ENCODE data around the gene NCKAP1. TPM values are rescaled to one million over a fixed set of nuclear protein-coding genes. Genes with fewer than 3 reads are reported as not detected.

NCKAP1 gene
- total RNA-seq, 1 donor from 2014 or later, result 116 TPM

GRCh38 chr2:182933629-182934028 is 104.6 kb downstream of the NCKAP1 start:
- Mint-ChIP-seq H3K36me3 (ENCODE audit: unreplicated experiment) (no peaks in the 10 kb centered on the region), H3K9me3 (ENCODE audit: unreplicated experiment) (no peaks in the 10 kb centered on the region), H3K27ac (ENCODE audit: unreplicated experiment) (no peak overlapping the region), H3K4me1 (ENCODE audit: low read depth, unreplicated experiment) (peaks cover 9% of the 10 kb centered on the region), H3K27me3 (ENCODE audit: unreplicated experiment) (no peaks in the 10 kb centered on the region), H3K4me3 (ENCODE audit: unreplicated experiment) (no peak overlapping the region)
- TF ChIP-seq, protein P1, sequence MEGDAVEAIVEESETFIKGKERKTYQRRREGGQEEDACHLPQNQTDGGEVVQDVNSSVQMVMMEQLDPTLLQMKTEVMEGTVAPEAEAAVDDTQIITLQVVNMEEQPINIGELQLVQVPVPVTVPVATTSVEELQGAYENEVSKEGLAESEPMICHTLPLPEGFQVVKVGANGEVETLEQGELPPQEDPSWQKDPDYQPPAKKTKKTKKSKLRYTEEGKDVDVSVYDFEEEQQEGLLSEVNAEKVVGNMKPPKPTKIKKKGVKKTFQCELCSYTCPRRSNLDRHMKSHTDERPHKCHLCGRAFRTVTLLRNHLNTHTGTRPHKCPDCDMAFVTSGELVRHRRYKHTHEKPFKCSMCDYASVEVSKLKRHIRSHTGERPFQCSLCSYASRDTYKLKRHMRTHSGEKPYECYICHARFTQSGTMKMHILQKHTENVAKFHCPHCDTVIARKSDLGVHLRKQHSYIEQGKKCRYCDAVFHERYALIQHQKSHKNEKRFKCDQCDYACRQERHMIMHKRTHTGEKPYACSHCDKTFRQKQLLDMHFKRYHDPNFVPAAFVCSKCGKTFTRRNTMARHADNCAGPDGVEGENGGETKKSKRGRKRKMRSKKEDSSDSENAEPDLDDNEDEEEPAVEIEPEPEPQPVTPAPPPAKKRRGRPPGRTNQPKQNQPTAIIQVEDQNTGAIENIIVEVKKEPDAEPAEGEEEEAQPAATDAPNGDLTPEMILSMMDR (IDR thresholded peaks at IDR 0.05; ENCODE audit: partially characterized antibody, unreplicated experiment), result no peak
- no peak for DNase-seq

DNA sequence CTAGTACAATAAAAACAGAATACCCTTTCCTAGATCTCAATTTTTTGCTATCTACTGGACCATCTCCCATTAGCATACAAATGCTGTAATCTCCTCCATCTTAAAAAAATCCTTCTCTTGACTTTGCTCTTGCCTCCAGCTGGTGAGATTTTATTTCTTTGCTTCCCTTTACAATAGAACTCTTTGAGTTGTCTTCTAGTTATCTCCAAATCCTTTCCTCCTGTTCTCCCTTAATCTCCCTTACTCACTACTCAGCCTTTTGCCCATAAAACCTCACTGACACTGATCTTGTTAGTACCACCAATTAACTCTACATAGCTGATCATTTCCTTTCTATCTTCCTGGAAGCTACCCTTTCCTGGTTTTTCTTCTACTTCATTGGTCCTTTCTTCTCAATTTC is 108.3 kb downstream of the NCKAP1 start:
- Mint-ChIP-seq H3K36me3 (ENCODE audit: unreplicated experiment) (no peaks in the 10 kb centered on the region), H3K4me1 (ENCODE audit: low read depth, unreplicated experiment) (peaks cover 5% of the 10 kb centered on the region), H3K9me3 (ENCODE audit: unreplicated experiment) (no peaks in the 10 kb centered on the region), H3K4me3 (ENCODE audit: unreplicated experiment) (no peak overlapping the region), H3K27ac (ENCODE audit: unreplicated experiment) (no peak overlapping the region), H3K27me3 (ENCODE audit: unreplicated experiment) (no peaks in the 10 kb centered on the region)
- TF ChIP-seq, protein P1 (IDR thresholded peaks at IDR 0.05; ENCODE audit: partially characterized antibody, unreplicated experiment), result no peak
- DNase-seq, result no peak

DNA sequence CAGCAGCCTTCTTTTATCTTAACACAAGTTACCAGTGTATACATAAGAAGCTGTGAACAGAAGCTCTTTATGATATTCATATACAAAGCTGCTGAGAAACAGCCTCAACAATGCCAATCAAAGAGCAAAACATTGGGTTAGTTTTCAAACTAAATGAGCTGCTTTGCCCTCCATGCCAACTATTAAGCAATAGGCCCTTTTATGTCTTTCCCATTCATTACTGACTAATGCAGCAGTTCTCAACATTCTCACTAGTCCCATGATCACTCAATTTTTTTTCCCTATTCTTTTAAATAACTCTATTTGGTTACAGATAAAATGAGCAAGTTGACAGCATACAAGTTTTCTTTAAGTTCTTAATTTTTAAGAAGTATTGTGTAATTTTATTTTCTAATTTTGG is 114.0 kb downstream of the NCKAP1 start:
- TF ChIP-seq, protein P1 (IDR thresholded peaks at IDR 0.05; ENCODE audit: partially characterized antibody, unreplicated experiment), result no peak
- Mint-ChIP-seq H3K4me3 (ENCODE audit: unreplicated experiment) (no peak overlapping the region), H3K36me3 (ENCODE audit: unreplicated experiment) (no peaks in the 10 kb centered on the region), H3K27ac (ENCODE audit: unreplicated experiment) (no peak overlapping the region), H3K27me3 (ENCODE audit: unreplicated experiment) (no peaks in the 10 kb centered on the region), H3K9me3 (ENCODE audit: unreplicated experiment) (no peaks in the 10 kb centered on the region), H3K4me1 (ENCODE audit: low read depth, unreplicated experiment) (peaks cover 4% of the 10 kb centered on the region)
- DNase-seq, result no peak

DNA sequence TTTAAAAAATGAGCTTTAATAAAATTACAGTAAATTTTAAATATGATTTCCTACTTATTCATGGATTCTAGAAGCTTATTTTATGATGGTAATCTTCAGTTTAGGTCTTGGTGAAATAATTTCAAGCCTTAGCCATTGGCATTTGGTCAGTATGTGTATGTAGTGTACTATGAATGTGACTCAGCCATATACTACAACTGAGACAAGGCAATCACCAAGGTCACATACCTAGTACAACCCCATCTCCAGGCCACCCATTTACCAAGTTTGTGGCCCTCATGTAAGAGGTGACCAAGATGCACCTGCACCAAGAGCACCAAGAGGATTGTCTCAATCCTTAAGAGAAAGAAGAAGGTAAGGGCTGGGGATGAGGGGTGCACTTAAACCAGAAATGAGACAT is 117.0 kb downstream of the NCKAP1 start:
- no peak for DNase-seq
- H3K4me1 Mint-ChIP-seq (ENCODE audit: low read depth, unreplicated experiment), result peaks cover 3% of the 10 kb centered on the region
- no peaks in the 10 kb centered on the region for H3K36me3 Mint-ChIP-seq (ENCODE audit: unreplicated experiment)
- H3K4me3 Mint-ChIP-seq (ENCODE audit: unreplicated experiment), result no peak overlapping the region
- H3K27me3 Mint-ChIP-seq (ENCODE audit: unreplicated experiment), result no peaks in the 10 kb centered on the region
- H3K27ac Mint-ChIP-seq (ENCODE audit: unreplicated experiment), result no peak overlapping the region
- TF ChIP-seq, protein P1 (IDR thresholded peaks at IDR 0.05; ENCODE audit: partially characterized antibody, unreplicated experiment), result no peak
- no peaks in the 10 kb centered on the region for H3K9me3 Mint-ChIP-seq (ENCODE audit: unreplicated experiment)

DNA sequence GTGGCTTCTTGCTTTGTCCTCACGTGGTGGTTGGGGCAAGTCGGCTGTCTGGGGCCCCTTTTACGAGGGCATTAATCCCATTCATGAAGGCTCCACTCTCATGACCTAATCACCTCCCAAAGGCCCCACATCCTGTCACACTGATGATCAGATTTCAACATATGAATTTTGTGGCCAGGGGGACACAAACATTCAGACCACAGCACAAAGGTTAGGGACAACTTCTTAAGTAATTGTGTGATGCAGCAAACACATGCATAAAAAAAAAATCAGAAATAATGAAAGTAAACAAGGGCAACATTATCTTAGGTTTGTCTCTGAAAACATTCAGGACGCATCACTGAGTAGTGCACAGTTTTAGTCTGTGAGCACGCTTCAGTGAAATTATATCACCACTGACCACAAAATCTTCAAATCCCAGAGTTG is 117.6 kb downstream of the NCKAP1 start:
- DNase-seq, result no peak
- Mint-ChIP-seq H3K4me3 (ENCODE audit: unreplicated experiment) (no peak overlapping the region), H3K36me3 (ENCODE audit: unreplicated experiment) (no peaks in the 10 kb centered on the region), H3K27ac (ENCODE audit: unreplicated experiment) (no peak overlapping the region), H3K9me3 (ENCODE audit: unreplicated experiment) (no peaks in the 10 kb centered on the region), H3K4me1 (ENCODE audit: low read depth, unreplicated experiment) (peaks cover 3% of the 10 kb centered on the region), H3K27me3 (ENCODE audit: unreplicated experiment) (no peaks in the 10 kb centered on the region)
- TF ChIP-seq, protein P1 (IDR thresholded peaks at IDR 0.05; ENCODE audit: partially characterized antibody, unreplicated experiment), result no peak
